SK-N-SH (cell line): Measurements from ENCODE around the gene IL3. TPM values are rescaled to one million over a fixed set of nuclear protein-coding genes. Genes with fewer than 3 reads are reported as not detected.

Source experiments
- CTCF ChIA-PET: fragments of 300-600, 350-600 bp; formaldehyde crosslinking; extraction: SDS; loops from one replicate; lab custom pipeline; 2021; lab: Yijun Ruan, JAX
- POLR2A ChIA-PET: fragments of 350-600 bp; sonication (Branson Sonifier 250); formaldehyde crosslinking; extraction: SDS; loops from one replicate; lab custom pipeline; 2020; ENCODE audit warnings: antibody characterized with exemption, inconsistent platforms; lab: Yijun Ruan, JAX
- DNase-seq: peaks from one replicate; pipeline ENCODE4 v3.0.0; 2012
- H2AFZ ChIP-seq: fragments of 200-600 bp; sonication (generic); 2 replicates; pipeline ENCODE4 v1.8.1; 2016; ENCODE audit warnings: antibody characterized with exemption, mild to moderate bottlenecking, low read depth
- H3F3A ChIP-seq: fragments of 200-600 bp; sonication (generic); replicated peaks from 2 replicates; pipeline ENCODE3; 2016; ENCODE audit warnings: antibody characterized with exemption, mild to moderate bottlenecking; ENCODE audit not compliant: insufficient read depth
- H3K27ac ChIP-seq, 2 experiments: fragments of 200-500 bp in 1 of 2; fragments of 200-600 bp in 1 of 2; sonication (Bioruptor generic) in 1 of 2; sonication (generic), shearing (Covaris generic) in 1 of 2; 2 replicates each; pipeline versions ENCODE4 v1.5.1 to v1.6.1; 2014 to 2016; ENCODE audit warnings: low read depth in 2 of 2, inconsistent platforms in 1 of 2, low read length in 1 of 2, mild to moderate bottlenecking in 1 of 2, mixed read lengths in 1 of 2
- H3K27me3 ChIP-seq: fragments of 200-600 bp; sonication (generic), shearing (Covaris generic); 2 replicates; pipeline ENCODE4 v1.6.1; 2016; ENCODE audit warnings: mixed run types; ENCODE audit not compliant: insufficient read depth
- H3K36me3 ChIP-seq, 2 experiments: fragments of 200-500 bp in 1 of 2; fragments of 200-600 bp in 1 of 2; sonication (Bioruptor generic) in 1 of 2; sonication (generic) in 1 of 2; replicated peaks in 1 of 2; 2 replicates each; pipeline versions ENCODE3 to v1.5.1; 2014 to 2016; ENCODE audit warnings: low read length in 1 of 2, mild to moderate bottlenecking in 1 of 2; ENCODE audit not compliant: insufficient read depth in 2 of 2, control insufficient read depth in 1 of 2
- H3K4me1 ChIP-seq, 2 experiments: fragments of 200-500 bp in 1 of 2; fragments of 200-600 bp in 1 of 2; sonication (Bioruptor generic) in 1 of 2; sonication (generic), shearing (Covaris generic) in 1 of 2; 2 replicates each; pipeline versions ENCODE4 v1.5.1 to v1.6.1; 2014 to 2016; ENCODE audit warnings: low read depth in 1 of 2, low read length in 1 of 2, mixed run types in 1 of 2; ENCODE audit not compliant: insufficient read depth in 2 of 2, control insufficient read depth in 1 of 2
- H3K4me2 ChIP-seq: fragments of 200-600 bp; sonication (generic), shearing (Covaris generic); 2 replicates; pipeline ENCODE4 v1.6.1; 2017; ENCODE audit warnings: mixed run types
- H3K4me3 ChIP-seq, 2 experiments: fragments of 200-500 bp in 1 of 2; fragments of 200-600 bp in 1 of 2; sonication (Bioruptor generic) in 1 of 2; sonication (generic), shearing (Covaris generic) in 1 of 2; 2 replicates each; pipeline versions ENCODE4 v1.5.1 to v1.8.1; 2014 to 2016; ENCODE audit warnings: low read depth in 2 of 2, inconsistent platforms in 1 of 2, low read length in 1 of 2, mild to moderate bottlenecking in 1 of 2, mixed read lengths in 1 of 2, moderate library complexity in 1 of 2
- H3K79me2 ChIP-seq: fragments of 200-600 bp; sonication (generic); 2 replicates; pipeline ENCODE4 v1.8.1; 2017; ENCODE audit warnings: mild to moderate bottlenecking; ENCODE audit not compliant: insufficient read depth
- H3K9ac ChIP-seq: fragments of 200-600 bp; sonication (generic); 2 replicates; pipeline ENCODE4 v1.6.1; 2017; ENCODE audit warnings: mixed run types
- H3K9me2 ChIP-seq: fragments of 200-600 bp; sonication (generic); 2 replicates; pipeline ENCODE4 v1.6.1; 2017; ENCODE audit warnings: mixed run types
- H3K9me3 ChIP-seq: fragments of 200-600 bp; sonication (generic); 2 replicates; pipeline ENCODE4 v1.6.1; 2017; ENCODE audit warnings: mixed run types, mild to moderate bottlenecking, moderate library complexity
- H4K20me1 ChIP-seq: fragments of 200-600 bp; sonication (generic); 2 replicates; pipeline ENCODE4 v1.6.1; 2017; ENCODE audit warnings: mild to moderate bottlenecking, mixed run types; ENCODE audit not compliant: insufficient read depth
- CTCF ChIP-seq: fragments of 200-600 bp; sonication (generic); IDR thresholded peaks from 2 replicates; pipeline ENCODE4 v1.6.1; 2017; ENCODE audit warnings: antibody characterized with exemption, mild to moderate bottlenecking, moderate library complexity
- GATA2 ChIP-seq: sonication (generic); formaldehyde crosslinking; IDR thresholded peaks from 2 replicates; pipeline ENCODE4 v1.5.0; 2020; ENCODE audit warnings: mild to moderate bottlenecking, missing genetic modification reagents
- JUND ChIP-seq: IDR thresholded peaks from 2 replicates; pipeline ENCODE4 v1.4.0; 2012
- MEF2A ChIP-seq: IDR thresholded peaks from 2 replicates; pipeline ENCODE4 v1.4.0; 2012; ENCODE audit warnings: low read depth, borderline replicate concordance
- PBX3 ChIP-seq: IDR thresholded peaks from 2 replicates; pipeline ENCODE4; 2012
- POLR2AphosphoS5 ChIP-seq: IDR thresholded peaks from 2 replicates; pipeline ENCODE4 v1.6.1; 2012; ENCODE audit warnings: low read depth, low read length
- RAD21 ChIP-seq: IDR thresholded peaks from 2 replicates; pipeline ENCODE4 v1.6.1; 2012; ENCODE audit warnings: mild to moderate bottlenecking, low read length
- RXRA ChIP-seq: IDR thresholded peaks from 2 replicates; pipeline ENCODE4 v1.4.0; 2012; ENCODE audit warnings: low read depth, mild to moderate bottlenecking, borderline replicate concordance
- SIN3A ChIP-seq: IDR thresholded peaks from 2 replicates; pipeline ENCODE4 v1.6.1; 2012; ENCODE audit warnings: low read depth, mild to moderate bottlenecking, low read length, moderate library complexity, borderline replicate concordance
- SMC3 ChIP-seq: IDR thresholded peaks from 2 replicates; pipeline ENCODE4 v1.6.1; 2012; ENCODE audit warnings: low read depth, low read length, improper control_type of control experiment
- WGBS: methylation state at CpG from one replicate; pipeline ENCODE4 v1.1.6; 2017; ENCODE audit warnings: low lambda C conversion rate; 5-methylcytosine and 5-hydroxymethylcytosine counted together
- polyA plus RNA-seq, 3 experiments: library from polyadenylated mRNA; depleted of rRNA; stranded (reverse); fragments of >200 nt; gene quantifications; 2 replicates each; pipeline ENCODE4 v1.2.3, GENCODE V29; 2012

Gene IL3
- polyA plus RNA-seq, 1 of the 3 experiments (the other 2 are of a cell fraction) = not detected

GRCh38 chr5:132095077-132095410 is 34.6 kb downstream of the IL3 start:
- Histone ChIP-seq H3F3A (peaks cover 9% of the 10 kb centered on the region), H3K9ac (peak overlapping the region; percentile 61), H3K27me3 (no peaks in the 10 kb centered on the region), H3K4me3 (no peak overlapping the region), H3K4me2 (peak overlapping the region; percentile 51), H3K27ac (peak overlapping the region in 1 of 2 experiments; percentile 78; a peak in 2 of 4 replicates), H3K36me3 (no peaks in the 10 kb centered on the region), H3K4me1 (peaks cover 0 to 19% of the 10 kb centered on the region in 2 experiments; a peak in 3 of 4 replicates), H3K79me2 (no peaks in the 10 kb centered on the region), H2AFZ (no peak overlapping the region), H3K9me2 (no peaks in the 10 kb centered on the region), H4K20me1 (no peaks in the 10 kb centered on the region), H3K9me3 (no peaks in the 10 kb centered on the region)
- TF ChIP-seq RAD21 = no peak
- no peak for TF ChIP-seq SIN3A
- no peak for TF ChIP-seq JUND
- TF ChIP-seq RXRA = no peak
- DNase-seq = no peak
- 17% methylated on average over 2 of the region's 2 CpGs for WGBS
- POLR2A ChIA-PET = no interaction called here
- CTCF ChIA-PET = interaction anchor here (1.3 kb wide), 1 partner anchor 29 kb away, joined by 3 read pairs; no protein-coding TSS in a partner anchor

GRCh38 chr5:132095424-132095972 is 35.0 kb downstream of the IL3 start:
- H3K27me3 ChIP-seq = no peaks in the 10 kb centered on the region
- H3K79me2 ChIP-seq = no peaks in the 10 kb centered on the region
- no peaks in the 10 kb centered on the region for H4K20me1 ChIP-seq
- H3K27ac ChIP-seq = peak overlapping the region in 1 of 2 experiments; percentile 78; a peak in 2 of 4 replicates
- H3K4me3 ChIP-seq = no peak overlapping the region
- H3F3A ChIP-seq = peaks cover 9% of the 10 kb centered on the region
- H2AFZ ChIP-seq = no peak overlapping the region
- TF ChIP-seq PBX3 (no peak), RXRA (no peak), GATA2 (CRISPR knock-in tag) (no peak), MEF2A (no peak)
- TF ChIP-seq, all 33 proteins: peak for 0
- no peak for DNase-seq
- H3K4me1 ChIP-seq = peaks cover 0 to 19% of the 10 kb centered on the region in 2 experiments; a peak in 3 of 4 replicates
- H3K9me2 ChIP-seq = no peaks in the 10 kb centered on the region
- H3K36me3 ChIP-seq = no peaks in the 10 kb centered on the region
- H3K9me3 ChIP-seq = no peaks in the 10 kb centered on the region
- ChIA-PET POLR2A (no interaction called here), CTCF (interaction anchor here (1.3 kb wide), 1 partner anchor 30 kb away, joined by 3 read pairs; no protein-coding TSS in a partner anchor)
- H3K9ac ChIP-seq = peak overlapping the region; percentile 61
- H3K4me2 ChIP-seq = peak overlapping the region; percentile 51
- 73% methylated on average over 4 of the region's 6 CpGs for WGBS

GRCh38 chr5:132096904-132097303 is 36.4 kb downstream of the IL3 start:
- H3K4me2 ChIP-seq = no peak overlapping the region
- WGBS = 100% methylated on average over 2 of the region's 3 CpGs
- H3F3A ChIP-seq = peaks cover 9% of the 10 kb centered on the region
- POLR2A ChIA-PET = no interaction called here
- H3K9me2 ChIP-seq = no peaks in the 10 kb centered on the region
- H4K20me1 ChIP-seq = no peaks in the 10 kb centered on the region
- CTCF ChIA-PET = interaction anchor here (0.7 to 1.7 kb wide), 3 partner anchors 16 to 83 kb away, joined by 3 to 5 read pairs (median 3); no protein-coding TSS in a partner anchor
- no peak overlapping the region for H3K4me3 ChIP-seq
- no peaks in the 10 kb centered on the region for H3K27me3 ChIP-seq
- H3K36me3 ChIP-seq = no peaks in the 10 kb centered on the region
- TF ChIP-seq POLR2AphosphoS5 (no peak), GATA2 (CRISPR knock-in tag) (no peak), SMC3 (no peak), CTCF (no peak)
- H3K9me3 ChIP-seq = no peaks in the 10 kb centered on the region
- no peaks in the 10 kb centered on the region for H3K79me2 ChIP-seq
- H3K27ac ChIP-seq = no peak overlapping the region
- DNase-seq = no peak
- H3K4me1 ChIP-seq = peaks cover 0 to 19% of the 10 kb centered on the region in 2 experiments; a peak in 3 of 4 replicates
- no peak overlapping the region for H3K9ac ChIP-seq
- H2AFZ ChIP-seq = no peak overlapping the region
